A549 (cell line): Measurements from ENCODE around the gene TMEM53. TPM values are rescaled to one million over a fixed set of nuclear protein-coding genes. Genes with fewer than 3 reads are reported as not detected.

Experiments used
- ATAC-seq, 2 experiments: fragments of 200-7000 bp in 1 of 2; fragments of >200 bp in 1 of 2; cut with Nextera tagmentation in 1 of 2; cut with Tn5 transposase in 1 of 2; 3 replicates each; pipeline versions ENCODE4 v1.8.0 to v1.9.1; 2018 to 2020; ENCODE audit warnings: mild to moderate bottlenecking in 1 of 2, moderate library complexity in 1 of 2
- CTCF ChIA-PET: fragments of 300-600 bp; sonication (Branson Sonifier 250); formaldehyde crosslinking; extraction: SDS; loops from one replicate; lab custom pipeline; 2021; ENCODE audit warnings: antibody characterized with exemption, inconsistent platforms; lab: Yijun Ruan, JAX
- POLR2A ChIA-PET: fragments of 350-600 bp; formaldehyde crosslinking; extraction: SDS; loops from one replicate; lab custom pipeline; 2021; ENCODE audit warnings: antibody characterized with exemption, inconsistent platforms; lab: Yijun Ruan, JAX
- DNase-seq, 2 experiments: peaks; one replicate each; pipeline versions ENCODE4 v3.0.0 to v3.0.0-alpha.2; 2011 to 2016; ENCODE audit warnings: low read depth in 1 of 2, low spot score in 1 of 2
- FAIRE-seq: peaks from 2 replicates; lab custom pipeline; 2011; peaks lifted over from hg19 to GRCh38; lab: Jason Lieb, UNC
- H3K27ac ChIP-seq, 2 experiments: fragments of >200 bp; sonication (Bioruptor Twin); formaldehyde crosslinking; 3 replicates each; pipeline ENCODE4 v1.5.1; 2016 to 2017
- H3K4me1 ChIP-seq: fragments of >200 bp; sonication (Bioruptor Twin); formaldehyde crosslinking; 3 replicates; pipeline ENCODE4 v1.6.1; 2016
- H3K4me2 ChIP-seq: fragments of >200 bp; sonication (Bioruptor Twin); formaldehyde crosslinking; 3 replicates; pipeline ENCODE4 v1.6.1; 2016
- H3K4me3 ChIP-seq: fragments of >200 bp; sonication (Bioruptor Twin); formaldehyde crosslinking; 3 replicates; pipeline ENCODE4 v1.5.1; 2016
- H3K9me3 ChIP-seq: fragments of >200 bp; sonication (Bioruptor Twin); formaldehyde crosslinking; 3 replicates; pipeline ENCODE4 v1.6.1; 2016
- BCL3 ChIP-seq: fragments of >200 bp; sonication (Bioruptor Twin); formaldehyde crosslinking; IDR thresholded peaks from 3 replicates; pipeline ENCODE4 v1.6.1; 2016
- CEBPB ChIP-seq, 2 experiments: fragments of >200 bp in 1 of 2; sonication (Bioruptor Twin) in 1 of 2; formaldehyde crosslinking in 1 of 2; IDR thresholded peaks; 2 replicates each; pipeline ENCODE4 v1.6.1; 2012 to 2016
- CHD2 ChIP-seq: fragments of 150-350 bp; IDR thresholded peaks from 2 replicates; pipeline ENCODE4 v1.6.1; 2014; ENCODE audit warnings: low read length; ENCODE audit not compliant: partially characterized antibody
- CHD4 ChIP-seq: fragments of 200-600 bp; sonication (generic); IDR thresholded peaks from 2 replicates; pipeline ENCODE4 v1.6.1; 2016; ENCODE audit warnings: antibody characterized with exemption, mild to moderate bottlenecking, borderline replicate concordance
- EHF ChIP-seq: fragments of 250-450 bp; sonication (Bioruptor Pico); IDR thresholded peaks from 2 replicates; pipeline ENCODE4 v1.5.0; 2020; ENCODE audit warnings: mild to moderate bottlenecking
- EP300 ChIP-seq, 2 experiments: fragments of >200 bp; sonication (Bioruptor Twin); formaldehyde crosslinking; IDR thresholded peaks; 2 replicates in 1 of 2; 3 replicates in 1 of 2; pipeline ENCODE4 v1.6.1; 2016 to 2017
- FOXS1 ChIP-seq: fragments of 250-450 bp; sonication (Bioruptor Pico); IDR thresholded peaks from 2 replicates; pipeline ENCODE4 v1.5.0; 2020; ENCODE audit warnings: mild to moderate bottlenecking, moderate library complexity
- HEYL ChIP-seq: fragments of 250-450 bp; sonication (Bioruptor Pico); IDR thresholded peaks from 2 replicates; pipeline ENCODE4 v1.8.0; 2021; ENCODE audit warnings: mild to moderate bottlenecking, moderate library complexity
- HMGXB4 ChIP-seq: fragments of 250-450 bp; sonication (Bioruptor Pico); IDR thresholded peaks from 2 replicates; pipeline ENCODE4 v1.5.0; 2021; ENCODE audit warnings: mild to moderate bottlenecking, moderate library complexity, borderline replicate concordance
- HOXA7 ChIP-seq: fragments of 250-450 bp; sonication (Bioruptor Pico); IDR thresholded peaks from 2 replicates; pipeline ENCODE4 v1.5.0; 2020; ENCODE audit warnings: mild to moderate bottlenecking, moderate library complexity
- HOXB13 ChIP-seq: fragments of 250-450 bp; sonication (Bioruptor Pico); IDR thresholded peaks from 2 replicates; pipeline ENCODE4 v1.5.0; 2020; ENCODE audit warnings: low read depth, mild to moderate bottlenecking, moderate library complexity
- JUN ChIP-seq, 2 experiments: fragments of >200 bp; sonication (Bioruptor Twin); formaldehyde crosslinking; IDR thresholded peaks; 2 replicates in 1 of 2; 3 replicates in 1 of 2; pipeline ENCODE4 v1.6.1; 2016 to 2017
- JUNB ChIP-seq: fragments of >200 bp; sonication (Bioruptor Twin); formaldehyde crosslinking; IDR thresholded peaks from 2 replicates; pipeline ENCODE4 v1.6.1; 2016
- KDM5A ChIP-seq: fragments of 200-600 bp; sonication (generic); IDR thresholded peaks from 2 replicates; pipeline ENCODE4 v1.6.1; 2016; ENCODE audit warnings: antibody characterized with exemption, mild to moderate bottlenecking
- MAZ ChIP-seq: fragments of 150-350 bp; IDR thresholded peaks from 2 replicates; pipeline ENCODE4 v1.6.1; 2014; ENCODE audit warnings: antibody characterized with exemption, low read depth, low read length, borderline replicate concordance
- POLR2A ChIP-seq: IDR thresholded peaks from 2 replicates; pipeline ENCODE4 v1.6.1; 2012; ENCODE audit warnings: mild to moderate bottlenecking, low read length
- RARB ChIP-seq: fragments of 250-450 bp; sonication (Bioruptor Pico); IDR thresholded peaks from 2 replicates; pipeline ENCODE4 v1.8.0; 2021; ENCODE audit warnings: mild to moderate bottlenecking, moderate library complexity
- SMC3 ChIP-seq: fragments of >200 bp; sonication (Bioruptor Twin); formaldehyde crosslinking; IDR thresholded peaks from 3 replicates; pipeline ENCODE4 v1.6.1; 2018; ENCODE audit warnings: inconsistent platforms
- SREBF2 ChIP-seq: fragments of 450-650 bp; IDR thresholded peaks from 2 replicates; pipeline ENCODE4 v1.6.1; 2014; ENCODE audit warnings: mild to moderate bottlenecking, moderate library complexity
- TP53 ChIP-seq: fragments of 250-450 bp; sonication (Bioruptor Pico); IDR thresholded peaks from 2 replicates; pipeline ENCODE4 v1.5.0; 2021; ENCODE audit warnings: mild to moderate bottlenecking, moderate library complexity
- ZFP36 ChIP-seq: fragments of 450-650 bp; IDR thresholded peaks from 2 replicates; pipeline ENCODE4 v1.6.1; 2014; ENCODE audit warnings: borderline replicate concordance; ENCODE audit not compliant: partially characterized antibody
- WGBS: methylation state at CpG from one replicate; pipeline ENCODE4 v1.1.6; 2017; ENCODE audit errors: missing lambda C conversion rate; 5-methylcytosine and 5-hydroxymethylcytosine counted together
- polyA plus RNA-seq, 4 experiments: library from polyadenylated mRNA; depleted of rRNA in 3 of 4; stranded (reverse); fragments of >200 nt; fragmentation: RNase III in 1 of 4; extraction: RNeasy Plus Mini Kit Qiagen cat#74134 plus additional on column Dnase treatment in 1 of 4; gene quantifications; 2 replicates in 3 of 4; 3 replicates in 1 of 4; pipeline ENCODE4 v1.2.3, GENCODE V29; 2011 to 2017
- TF ChIP-seq, protein P1 (sequence below): fragments of >200 bp; sonication (Bioruptor Twin); formaldehyde crosslinking; IDR thresholded peaks from 3 replicates; pipeline ENCODE4 v1.5.1; 2016

The TMEM53 gene
- polyA plus RNA-seq, 2 of the 4 experiments (the other 2 are of a cell fraction) = 6.2 to 8.0 TPM

DNA sequence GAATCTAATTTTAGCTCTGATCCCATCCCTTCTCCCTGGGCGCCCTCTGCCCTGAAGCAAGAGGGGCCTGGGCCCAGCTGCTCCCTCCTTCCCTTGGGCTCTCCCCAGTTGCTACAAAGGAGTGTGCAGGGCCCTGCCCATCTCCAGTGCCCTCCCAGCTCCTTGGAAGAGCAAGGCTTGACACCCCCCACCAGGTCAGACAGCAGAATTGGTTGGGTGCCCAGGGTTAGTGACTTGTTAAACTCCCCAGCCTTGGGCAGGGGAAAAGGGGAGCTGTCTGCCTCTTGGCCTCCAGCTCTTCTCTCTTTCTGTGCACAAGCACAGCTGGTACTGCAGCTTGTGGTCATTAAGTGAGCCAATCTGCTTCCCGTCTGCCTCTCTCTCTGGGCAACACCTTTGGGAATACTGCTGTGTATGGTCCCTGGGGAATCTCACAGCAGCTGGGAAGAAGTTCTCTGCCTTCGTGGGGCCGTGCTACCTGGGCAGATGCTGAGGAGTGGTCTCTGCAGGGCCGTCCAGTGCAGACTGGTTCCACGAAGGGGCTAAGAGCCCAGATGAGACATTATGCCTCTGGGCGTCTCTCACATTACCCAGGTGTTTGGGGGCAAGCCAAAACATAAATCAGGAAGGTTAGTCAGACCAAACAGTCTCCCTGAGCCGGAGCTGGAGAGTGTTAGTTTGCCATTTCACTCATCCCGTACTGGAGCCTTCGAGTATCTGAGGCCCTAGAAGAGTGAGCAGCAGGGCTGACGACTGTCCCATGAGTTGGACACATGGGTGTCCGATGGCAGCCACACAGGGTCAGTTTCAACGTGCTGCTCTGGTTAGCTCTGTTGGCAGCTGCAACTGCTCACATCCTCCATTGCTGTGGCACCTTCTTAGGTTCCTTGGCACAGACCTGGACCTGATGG, 37.3 kb downstream of the TMEM53 start:
- DNase-seq (no peak), FAIRE-seq (no peak), ATAC-seq (no peak)
- TF ChIP-seq KDM5A (no peak), FOXS1 (CRISPR knock-in tag) (no peak), HMGXB4 (CRISPR knock-in tag) (no peak), POLR2A (no peak), HOXA7 (CRISPR knock-in tag) (no peak), JUN (IDR thresholded peaks at IDR 0.05) (no peak), JUNB (no peak), SMC3 (no peak), HEYL (CRISPR knock-in tag) (no peak), HOXB13 (CRISPR knock-in tag) (no peak), EHF (no peak), ZFP36 (no peak), RARB (CRISPR knock-in tag) (no peak), CHD4 (no peak)
- TF ChIP-seq, protein P1, sequence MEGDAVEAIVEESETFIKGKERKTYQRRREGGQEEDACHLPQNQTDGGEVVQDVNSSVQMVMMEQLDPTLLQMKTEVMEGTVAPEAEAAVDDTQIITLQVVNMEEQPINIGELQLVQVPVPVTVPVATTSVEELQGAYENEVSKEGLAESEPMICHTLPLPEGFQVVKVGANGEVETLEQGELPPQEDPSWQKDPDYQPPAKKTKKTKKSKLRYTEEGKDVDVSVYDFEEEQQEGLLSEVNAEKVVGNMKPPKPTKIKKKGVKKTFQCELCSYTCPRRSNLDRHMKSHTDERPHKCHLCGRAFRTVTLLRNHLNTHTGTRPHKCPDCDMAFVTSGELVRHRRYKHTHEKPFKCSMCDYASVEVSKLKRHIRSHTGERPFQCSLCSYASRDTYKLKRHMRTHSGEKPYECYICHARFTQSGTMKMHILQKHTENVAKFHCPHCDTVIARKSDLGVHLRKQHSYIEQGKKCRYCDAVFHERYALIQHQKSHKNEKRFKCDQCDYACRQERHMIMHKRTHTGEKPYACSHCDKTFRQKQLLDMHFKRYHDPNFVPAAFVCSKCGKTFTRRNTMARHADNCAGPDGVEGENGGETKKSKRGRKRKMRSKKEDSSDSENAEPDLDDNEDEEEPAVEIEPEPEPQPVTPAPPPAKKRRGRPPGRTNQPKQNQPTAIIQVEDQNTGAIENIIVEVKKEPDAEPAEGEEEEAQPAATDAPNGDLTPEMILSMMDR = no peak
- CTCF ChIA-PET = interaction anchor here (0.7 to 14.6 kb wide), 4 partner anchors 11 to 65 kb away, joined by 4 to 119 read pairs (median 6); no protein-coding TSS in a partner anchor
- H3K27ac ChIP-seq = no peak overlapping the region
- H3K4me1 ChIP-seq = peaks cover 3% of the 10 kb centered on the region; the same call in 1 of the 3 replicates
- H3K4me3 ChIP-seq = no peak overlapping the region
- no peak overlapping the region for H3K4me2 ChIP-seq
- no peaks in the 10 kb centered on the region for H3K9me3 ChIP-seq
- WGBS = 80% methylated on average over 9 of the region's 13 CpGs
- POLR2A ChIA-PET = no interaction called here

DNA sequence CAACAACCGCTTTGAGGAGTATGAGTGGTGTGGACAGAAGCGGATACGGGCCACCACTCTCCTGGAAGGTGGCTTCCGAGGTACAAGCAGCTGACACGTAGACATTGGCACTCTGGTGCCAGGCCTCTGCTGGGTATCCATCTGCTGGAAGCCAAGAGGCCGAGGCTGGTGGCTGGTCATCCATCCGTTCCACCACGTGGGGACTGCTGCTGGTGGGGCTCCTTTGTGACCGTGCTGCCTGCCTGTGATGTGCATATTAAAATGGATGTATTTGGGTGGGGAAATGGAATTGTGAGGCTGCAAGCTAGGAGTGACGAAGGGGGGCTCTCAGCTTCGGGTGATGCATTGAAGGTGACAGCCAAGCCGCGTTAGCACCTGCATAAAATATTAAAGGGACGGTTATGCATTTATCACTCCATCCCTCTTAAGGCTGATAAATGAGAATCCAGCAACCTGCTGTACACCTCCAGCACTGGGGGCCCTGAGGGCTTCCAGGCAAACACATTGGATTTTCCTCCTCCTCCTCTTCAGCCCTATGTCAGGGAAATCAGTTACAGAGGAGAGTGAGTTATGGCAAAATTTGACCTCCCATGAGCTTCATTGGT, 38.1 kb downstream of the TMEM53 start:
- H3K9me3 ChIP-seq = no peaks in the 10 kb centered on the region
- POLR2A ChIA-PET = no interaction called here
- WGBS = 94% methylated on average over 10 of the region's 14 CpGs
- no peak overlapping the region for H3K27ac ChIP-seq
- no peak overlapping the region for H3K4me2 ChIP-seq
- H3K4me1 ChIP-seq = peaks cover 4% of the 10 kb centered on the region; the same call in 1 of the 3 replicates
- no peak for DNase-seq
- no peak for ATAC-seq
- no peak for TF ChIP-seq SREBF2
- TF ChIP-seq EP300 (IDR thresholded peaks at IDR 0.05) = no peak
- TF ChIP-seq ZFP36 = no peak
- no peak for TF ChIP-seq CEBPB (IDR thresholded peaks at IDR 0.05)
- TF ChIP-seq MAZ = no peak
- TF ChIP-seq KDM5A = no peak
- TF ChIP-seq BCL3 = no peak
- TF ChIP-seq TP53 (CRISPR knock-in tag) = no peak
- TF ChIP-seq EHF = no peak
- no peak for TF ChIP-seq CHD2
- no peak for FAIRE-seq
- no peak overlapping the region for H3K4me3 ChIP-seq
- CTCF ChIA-PET = interaction anchor here (0.7 to 14.6 kb wide), 4 partner anchors 11 to 64 kb away, joined by 4 to 119 read pairs (median 6); no protein-coding TSS in a partner anchor
